Measurements from ENCODE around the gene DRC7. TPM values are rescaled to one million over a fixed set of nuclear protein-coding genes. Genes with fewer than 3 reads are reported as not detected.

Gene DRC7
- total and polyA plus RNA-seq, 10 of the 15 experiments (the other 5 are each of a cell fraction or from before 2014, with no cell fraction given): 0.06 to 0.49 (median 0.14) TPM; not detected in 4

GRCh38 chr16:57728336-57729181, 34.0 kb downstream of the DRC7 start:
- H3K79me2 ChIP-seq (ENCODE audit: control insufficient read depth, insufficient read depth, low read length): no peaks in the 10 kb centered on the region
- POLR2A ChIA-PET: no interaction called here
- peaks cover 4% of the 10 kb centered on the region; the same call in 2 of the 3 replicates for H3K9me3 ChIP-seq (replicated peaks; ENCODE audit: control insufficient read depth, insufficient read depth, low read length)
- no peaks in the 10 kb centered on the region for H3K27me3 ChIP-seq (replicated peaks in 1 of 2; ENCODE audit: control insufficient read depth in 2 of 2, insufficient read depth in 2 of 2, low read length in 1 of 2)
- H3K4me3 ChIP-seq: no peak overlapping the region
- H2AFZ ChIP-seq (ENCODE audit: control insufficient read depth, low read depth, low read length): no peak overlapping the region
- CTCF ChIA-PET: interaction anchor here (1.4 kb wide), 1 partner anchor 152 kb away, joined by 3 read pairs; no protein-coding TSS in a partner anchor
- H3K4me1 ChIP-seq (ENCODE audit: control insufficient read depth, insufficient read depth, low read length): no peaks in the 10 kb centered on the region
- no peak overlapping the region for H3K9ac ChIP-seq (ENCODE audit: control insufficient read depth, insufficient read depth, low read length)
- RAD21 ChIA-PET (ENCODE audit: unreplicated experiment): no interaction called here
- no peak overlapping the region for H3K4me2 ChIP-seq (ENCODE audit: control insufficient read depth, insufficient read depth)
- ATAC-seq (no peak), FAIRE-seq (no peak), DNase-seq (ENCODE audit: low read depth, low spot score) (no peak)
- in situ Hi-C loops (cut with MboI): no loop called here
- no TSS peak for BruUV-seq (replicated peaks)
- no peaks in the 10 kb centered on the region for H4K20me1 ChIP-seq (ENCODE audit: control insufficient read depth, insufficient read depth)
- SMC1A ChIA-PET (ENCODE audit: uncharacterized antibody, unreplicated experiment): interaction anchor here (0.8 kb wide), 1 partner anchor 82 kb away, joined by 3 read pairs; no protein-coding TSS in a partner anchor
- H3K36me3 ChIP-seq (ENCODE audit: control insufficient read depth in 2 of 2, insufficient read depth in 2 of 2, low read length in 1 of 2): no peaks in the 10 kb centered on the region
- H3K27ac ChIP-seq (ENCODE audit: control insufficient read depth, insufficient read depth): no peak overlapping the region
- WGBS (ENCODE audit: insufficient coverage, insufficient replicate concordance, low lambda C conversion rate, missing lambda C conversion rate): 67% methylated on average over 14 of the region's 14 CpGs
- intact Hi-C loops (cut with micrococcal nuclease; ENCODE audit: unreplicated experiment): no loop called here
- TF ChIP-seq SUZ12 (IDR thresholded peaks at IDR 0.05; ENCODE audit: unreplicated experiment) (no peak), KLF5 (IDR thresholded peaks at IDR 0.05; ENCODE audit: partially characterized antibody) (no peak), KAT2A (conservative IDR thresholded peaks at IDR 0.05; ENCODE audit: control insufficient read depth, low read depth, low read length) (no peak), NR2C2 (IDR thresholded peaks at IDR 0.05; ENCODE audit: borderline replicate concordance, control insufficient read depth, insufficient read length, low read depth) (no peak), ZNF622 (IDR thresholded peaks at IDR 0.05) (no peak), NR2C1 (IDR thresholded peaks at IDR 0.05) (no peak), BMI1 (IDR thresholded peaks at IDR 0.05; ENCODE audit: borderline replicate concordance) (no peak), SIN3A (IDR thresholded peaks at IDR 0.05; ENCODE audit: low read depth, low read length) (no peak), MXI1 (IDR thresholded peaks at IDR 0.05; ENCODE audit: low read depth, low read length) (no peak), EZH2 (IDR thresholded peaks at IDR 0.05; ENCODE audit: borderline replicate concordance, control insufficient read depth, low read depth, low read length) (no peak), TAF1 (IDR thresholded peaks at IDR 0.05; ENCODE audit: borderline replicate concordance, low read depth, low read length) (no peak), TCF12 (IDR thresholded peaks at IDR 0.05; ENCODE audit: low read depth, low read length) (no peak), ZZZ3 (IDR thresholded peaks at IDR 0.05; ENCODE audit: control insufficient read depth, insufficient read length, low read depth) (no peak), CUX1 (IDR thresholded peaks at IDR 0.05; ENCODE audit: insufficient replicate concordance, low read depth, low read length) (no peak), USF2 (IDR thresholded peaks at IDR 0.05; ENCODE audit: borderline replicate concordance, low read depth, low read length) (no peak), RELB (IDR thresholded peaks at IDR 0.05; ENCODE audit: low read depth) (no peak)
